Naive thymus-derived CD8-positive, alpha-beta T cell (primary cell): Measurements from ENCODE around the gene MLLT11. TPM values are rescaled to one million over a fixed set of nuclear protein-coding genes. Genes with fewer than 3 reads are reported as not detected.

Experiments used
- ATAC-seq, 2 donors: fragments of 150-1000 bp; cut with Tn5 transposase in 1 of 2; sonication (Bioruptor Pico), chemical (Tn5 transposase) in 1 of 2; 1 replicate in 1 of 2; 2 replicates in 1 of 2; pipeline ENCODE4 v1.10.0; 2021; ENCODE audit warnings: mild to moderate bottlenecking in 2 of 2, moderate library complexity in 2 of 2
- POLR2A ChIA-PET: fragments of 350-600 bp; sonication (Branson Sonifier 250); formaldehyde crosslinking; loops from one replicate; lab custom pipeline; 2021; ENCODE audit warnings: antibody characterized with exemption; lab: Charles Lee
- DNase-seq, 10 donors: peaks; one replicate each; pipeline versions ENCODE4 v3.0.0 to v3.0.0-alpha.2; 2020 to 2022
- H3K27ac Mint-ChIP-seq, 10 donors: one replicate each; pipeline ENCODE4 v1.8.0; 2020 to 2022; ENCODE audit warnings: mild to moderate bottlenecking in 10 of 10, mixed read lengths in 10 of 10, moderate library complexity in 4 of 10, inconsistent platforms in 1 of 10
- H3K27me3 Mint-ChIP-seq, 5 donors: one replicate each; pipeline ENCODE4 v1.8.0; 2021 to 2022; ENCODE audit warnings: mixed read lengths in 5 of 5
- H3K36me3 Mint-ChIP-seq, 3 donors: one replicate each; pipeline ENCODE4 v1.8.0; 2020 to 2022; ENCODE audit warnings: mixed read lengths in 3 of 3, mild to moderate bottlenecking in 2 of 3, inconsistent platforms in 1 of 3
- H3K4me1 Mint-ChIP-seq, 4 donors: one replicate each; pipeline ENCODE4 v1.8.0; 2021 to 2022; ENCODE audit warnings: mixed read lengths in 4 of 4
- H3K4me3 Mint-ChIP-seq, 10 donors: one replicate each; pipeline ENCODE4 v1.8.0; 2020 to 2022; ENCODE audit warnings: mild to moderate bottlenecking in 10 of 10, mixed read lengths in 10 of 10, moderate library complexity in 6 of 10, inconsistent platforms in 1 of 10
- H3K9me3 Mint-ChIP-seq, 9 donors: one replicate each; pipeline ENCODE4 v1.8.0; 2020 to 2022; ENCODE audit warnings: mixed read lengths in 9 of 9, mild to moderate bottlenecking in 3 of 9, inconsistent platforms in 1 of 9, moderate library complexity in 1 of 9
- polyA plus RNA-seq, 3 donors: library from polyadenylated mRNA; unstranded; fragments of 300-500 nt; fragmentation: Illumina TruSeq; gene quantifications; one replicate each; pipeline ENCODE4 v1.2.3, GENCODE V29; 2021
- total RNA-seq, 8 experiments: library from RNA in 2 of 8; stranded (reverse) in 2 of 8; gene quantifications; one replicate each; pipeline ENCODE4 v1.2.3 and lab custom pipeline; 2021 to 2026

The MLLT11 gene
- total and polyA plus RNA-seq, 5 experiments from 2014 or later, result 4.9 to 7.5 (median 6.7) TPM

DNA sequence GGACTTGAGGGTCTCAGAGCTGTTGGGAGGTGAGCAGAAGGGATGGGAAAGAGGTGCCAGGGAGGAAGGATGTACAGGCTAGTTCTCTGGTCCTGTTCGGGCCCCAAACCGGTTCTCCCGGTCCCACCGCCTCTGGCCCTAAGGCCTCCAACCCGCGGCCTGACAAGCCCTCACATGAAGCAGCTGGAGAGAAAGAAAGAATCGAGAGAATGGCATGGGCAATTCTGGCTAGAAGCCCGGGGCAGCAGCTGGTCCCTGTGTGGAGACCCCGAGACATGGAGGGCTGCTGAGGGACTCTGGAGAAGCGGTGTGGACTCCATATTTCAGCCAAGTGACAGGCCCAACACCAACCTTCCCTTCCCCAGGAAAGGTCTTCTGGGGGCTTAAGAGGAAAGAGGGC, 1.5 kb upstream of the MLLT11 start:
- H3K4me3 Mint-ChIP-seq, result peak overlapping the region; percentile 93 to 100 (median 98)
- POLR2A ChIA-PET, result interaction anchor here (0.7 to 10.8 kb wide), 16 partner anchors 12 to 1172 kb away, joined by 3 to 264 read pairs (median 7); partner anchors contain the start of genes C1orf56, GABPB2, MINDY1 and RPRD2
- no peaks in the 10 kb centered on the region for H3K9me3 Mint-ChIP-seq
- H3K4me1 Mint-ChIP-seq, result peaks cover 35 to 73% (median 57%) of the 10 kb centered on the region in 4 donors
- H3K27ac Mint-ChIP-seq, result peak overlapping the region; percentile 88 to 99 (median 96)
- no peak for ATAC-seq
- peaks cover 27 to 50% (median 41%) of the 10 kb centered on the region in 3 donors for H3K36me3 Mint-ChIP-seq
- peak in 2 of 10 donors; percentile 5 to 34 for DNase-seq
- H3K27me3 Mint-ChIP-seq, result no peaks in the 10 kb centered on the region

DNA sequence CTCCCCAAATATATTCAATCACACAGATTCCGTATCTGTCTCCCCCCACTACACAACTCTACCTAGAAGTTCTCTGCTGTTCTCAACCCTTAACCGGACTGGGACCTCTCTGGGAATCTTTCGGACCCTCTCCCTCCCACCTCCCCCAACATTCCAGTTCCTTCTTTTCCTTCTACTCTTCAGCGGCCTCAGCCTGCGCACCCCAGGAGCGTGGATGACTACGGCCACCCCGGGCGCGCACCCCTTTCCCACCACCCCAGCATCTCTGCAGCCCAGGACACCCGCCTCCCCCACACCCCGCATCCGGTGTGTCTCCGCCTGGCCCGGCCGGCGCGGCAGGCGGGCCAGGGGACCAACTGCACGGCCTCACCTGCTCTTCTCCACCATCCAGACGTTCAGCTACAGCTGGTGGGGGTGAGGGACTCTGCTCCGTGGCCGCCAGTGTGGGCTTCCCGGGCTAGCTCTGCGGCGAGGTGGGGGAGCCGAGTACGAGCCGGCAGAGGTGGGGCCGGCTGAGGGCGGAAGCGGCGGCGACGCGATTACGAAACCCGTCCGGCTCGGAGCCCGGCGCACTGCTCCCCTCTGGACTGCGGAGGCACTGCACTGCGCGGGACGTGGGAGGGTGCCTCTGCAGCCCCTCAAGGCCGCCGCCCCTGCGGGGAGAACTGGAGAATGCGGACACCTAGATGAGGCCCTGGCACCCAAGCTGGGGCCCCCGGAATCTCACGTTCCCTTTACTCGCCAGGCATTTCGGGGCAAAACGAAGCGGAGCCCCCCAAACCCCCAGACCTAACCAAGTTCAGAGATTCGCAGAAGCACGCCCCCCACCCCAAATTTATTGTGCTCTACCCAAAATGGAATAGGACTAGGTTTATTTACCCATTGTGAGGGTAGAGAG, 839 bp upstream of the MLLT11 start, which contains the start of gene CDC42SE1:
Gene CDC42SE1, minus strand, starts transcription at position 514 of the 898 bp plus-strand sequence. CDS start 3,892 bp downstream, outside the sequence.
- DNase-seq (peak; percentile 75 to 90 (median 82)), ATAC-seq (peak; percentile 77 to 84)
- Mint-ChIP-seq H3K4me1 (peaks cover 35 to 70% (median 52%) of the 10 kb centered on the region in 4 donors), H3K4me3 (peak within 1 kb of the TSS; percentile 93 to 100 (median 98)), H3K27ac (peak within 1 kb of the TSS; percentile 88 to 99 (median 96)), H3K27me3 (no peaks in the 10 kb centered on the region), H3K36me3 (peaks cover 27 to 43% (median 37%) of the 10 kb centered on the region in 3 donors), H3K9me3 (no peaks in the 10 kb centered on the region)
- POLR2A ChIA-PET, result interaction anchor here (0.6 to 10.8 kb wide), 17 partner anchors 11 to 1173 kb away, joined by 3 to 264 read pairs (median 7); partner anchors contain the start of genes C1orf56, GABPB2, MINDY1 and RPRD2

GRCh38 chr1:151060657-151061421, 642 bp downstream of the MLLT11 start:
- DNase-seq, result no peak
- peaks cover 23 to 31% (median 24%) of the 10 kb centered on the region in 3 donors for H3K36me3 Mint-ChIP-seq
- H3K4me3 Mint-ChIP-seq, result peak overlapping the region; percentile 93 to 100 (median 98)
- H3K27ac Mint-ChIP-seq, result peak overlapping the region; percentile 88 to 99 (median 96)
- H3K9me3 Mint-ChIP-seq, result no peaks in the 10 kb centered on the region
- peaks cover 31 to 60% (median 42%) of the 10 kb centered on the region in 4 donors for H3K4me1 Mint-ChIP-seq
- no peak for ATAC-seq
- H3K27me3 Mint-ChIP-seq, result no peaks in the 10 kb centered on the region
- POLR2A ChIA-PET, result interaction anchor here (0.7 to 10.8 kb wide), 8 partner anchors 9 to 97 kb away, joined by 3 to 264 read pairs (median 27); partner anchors contain the start of genes C1orf56, GABPB2, MINDY1 and TNFAIP8L2

- Mint-ChIP-seq H3K4me3 (peak overlapping the region in 1 of 10 donors; percentile 7), H3K4me1 (peaks cover 26 to 52% (median 35%) of the 10 kb centered on the region in 4 donors), H3K27ac (peak overlapping the region in 2 of 10 donors; percentile 2 to 99), H3K27me3 (no peaks in the 10 kb centered on the region), H3K9me3 (no peaks in the 10 kb centered on the region), H3K36me3 (peaks cover 18 to 26% (median 19%) of the 10 kb centered on the region in 3 donors)
- POLR2A ChIA-PET, result interaction anchor here (0.6 to 10.8 kb wide), 8 partner anchors 9 to 93 kb away, joined by 3 to 264 read pairs (median 4); partner anchors contain the start of genes C1orf56, CERS2 and GABPB2
- no peak for DNase-seq
- ATAC-seq, result no peak
These were observed 1.5 kb downstream of the MLLT11 start for GRCh38 chr1:151061704-151062103.

DNA sequence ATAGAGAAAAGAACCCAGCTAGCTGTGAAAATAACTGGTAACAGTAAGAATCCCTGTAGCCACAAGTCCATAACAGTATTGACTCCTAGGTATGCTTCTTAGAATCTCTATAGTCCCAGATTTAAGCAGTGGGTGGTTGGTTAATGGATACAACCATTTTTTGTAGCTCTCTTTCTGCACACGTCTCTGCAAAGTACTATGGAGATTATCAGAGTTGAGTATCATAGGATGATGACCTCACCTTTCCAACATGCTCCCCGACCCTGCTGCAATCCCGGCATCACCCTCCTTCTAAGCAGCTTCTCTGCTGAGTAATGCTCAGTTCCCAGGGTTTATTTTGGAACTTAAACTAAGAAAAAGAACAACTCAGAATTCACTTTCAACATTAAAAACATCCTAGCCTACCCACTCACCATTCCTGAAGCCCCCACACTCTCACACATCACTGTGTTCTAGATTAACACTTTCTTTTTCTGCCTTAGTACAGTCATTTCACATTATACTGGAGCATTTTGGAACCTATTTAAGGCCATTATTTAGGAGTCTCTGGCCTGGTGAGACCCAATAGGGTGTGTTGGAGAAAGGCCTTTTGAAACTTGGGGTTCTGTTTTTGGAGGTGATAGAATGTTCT, 2.7 kb downstream of the MLLT11 start:
- Mint-ChIP-seq H3K36me3 (peaks cover 8 to 14% (median 8%) of the 10 kb centered on the region in 3 donors), H3K4me1 (peaks cover 19 to 40% (median 30%) of the 10 kb centered on the region in 4 donors), H3K4me3 (no peak overlapping the region), H3K27ac (peak overlapping the region in 1 of 10 donors; percentile 22), H3K9me3 (no peaks in the 10 kb centered on the region), H3K27me3 (no peaks in the 10 kb centered on the region)
- POLR2A ChIA-PET, result interaction anchor here (0.7 to 10.8 kb wide), 4 partner anchors 7 to 58 kb away, joined by 4 to 264 read pairs (median 96); partner anchors contain the start of genes C1orf56 and GABPB2
- ATAC-seq (no peak), DNase-seq (no peak)

GRCh38 chr1:151065089-151065645, 5.0 kb downstream of the MLLT11 start:
- no peak for DNase-seq
- H3K4me1 Mint-ChIP-seq, result peaks cover 15 to 45% (median 34%) of the 10 kb centered on the region in 4 donors
- no peak overlapping the region for H3K4me3 Mint-ChIP-seq

GRCh38 chr1:151067185-151067584, 7.0 kb downstream of the MLLT11 start:
- ATAC-seq, result no peak
- POLR2A ChIA-PET, result interaction anchor here (0.6 to 9.1 kb wide), 3 partner anchors 9 to 132 kb away, joined by 3 to 186 read pairs (median 3); partner anchors contain the start of genes CDC42SE1 and MLLT11
- no peaks in the 10 kb centered on the region for H3K27me3 Mint-ChIP-seq

More at GRCh38 chr1:151065089-151065645, 5.0 kb downstream of the MLLT11 start:
- no peak for ATAC-seq
- Mint-ChIP-seq H3K36me3 (peaks cover 0 to 5% (median 0%) of the 10 kb centered on the region in 3 donors), H3K27me3 (no peaks in the 10 kb centered on the region), H3K27ac (peak overlapping the region in 3 of 10 donors; percentile 11 to 36 (median 16)), H3K9me3 (no peaks in the 10 kb centered on the region)
- POLR2A ChIA-PET, result interaction anchor here (0.6 to 2.6 kb wide), 6 partner anchors 11 to 108 kb away, joined by 3 to 16 read pairs (median 3); partner anchors contain the start of genes C1orf56 and TNFAIP8L2

GRCh38 chr1:151069103-151069486, 8.9 kb downstream of the MLLT11 start:
- H3K4me1 Mint-ChIP-seq, result peaks cover 16 to 44% (median 34%) of the 10 kb centered on the region in 4 donors
- peak overlapping the region; percentile 95 to 100 (median 100) for H3K4me3 Mint-ChIP-seq
- peak overlapping the region; percentile 79 to 100 (median 99) for H3K27ac Mint-ChIP-seq
- DNase-seq, result no peak
- peaks cover 0 to 17% (median 0%) of the 10 kb centered on the region in 3 donors for H3K36me3 Mint-ChIP-seq
- ATAC-seq, result no peak
- no peaks in the 10 kb centered on the region for H3K9me3 Mint-ChIP-seq
- H3K27me3 Mint-ChIP-seq, result no peaks in the 10 kb centered on the region
- POLR2A ChIA-PET, result interaction anchor here (1.5 to 9.1 kb wide), 4 partner anchors 10 to 705 kb away, joined by 3 to 186 read pairs (median 24); partner anchors contain the start of genes C1orf56, CDC42SE1, MLLT11 and RPRD2

More at GRCh38 chr1:151067185-151067584, 7.0 kb downstream of the MLLT11 start:
- Mint-ChIP-seq H3K9me3 (no peaks in the 10 kb centered on the region), H3K36me3 (peaks cover 0 to 5% (median 0%) of the 10 kb centered on the region in 3 donors), H3K4me1 (peaks cover 15 to 42% (median 30%) of the 10 kb centered on the region in 4 donors), H3K4me3 (no peak overlapping the region), H3K27ac (peak overlapping the region in 7 of 10 donors; percentile 5 to 79 (median 62))
- no peak for DNase-seq

GRCh38 chr1:151070474-151071276, 10.5 kb downstream of the MLLT11 start, which contains the start of gene GABPB2:
TSS of gene GABPB2 (plus strand) at chr1:151070761. CDS start at chr1:151088190, 17,429 bp downstream.
- POLR2A ChIA-PET, result interaction anchor here (0.6 to 9.1 kb wide), 19 partner anchors 12 to 707 kb away, joined by 3 to 186 read pairs (median 4); partner anchors contain the start of genes C1orf56, CDC42SE1, MLLT11 and PSMD4
- H3K27me3 Mint-ChIP-seq, result no peaks in the 10 kb centered on the region
- H3K4me1 Mint-ChIP-seq, result peaks cover 12 to 42% (median 31%) of the 10 kb centered on the region in 4 donors
- peak within 1 kb of the TSS; percentile 98 to 100 (median 100) for H3K27ac Mint-ChIP-seq
- no peaks in the 10 kb centered on the region for H3K9me3 Mint-ChIP-seq
- DNase-seq (peak; percentile 80 to 95 (median 86)), ATAC-seq (peak; percentile 82)
- peak within 1 kb of the TSS; percentile 95 to 100 (median 100) for H3K4me3 Mint-ChIP-seq
- H3K36me3 Mint-ChIP-seq, result peaks cover 0 to 30% (median 2%) of the 10 kb centered on the region in 3 donors

- H3K27ac Mint-ChIP-seq, result peak overlapping the region; percentile 18 to 100 (median 100)
- ATAC-seq, result no peak
- no peak for DNase-seq
- H3K9me3 Mint-ChIP-seq, result no peaks in the 10 kb centered on the region
- peaks cover 10 to 44% (median 33%) of the 10 kb centered on the region in 4 donors for H3K4me1 Mint-ChIP-seq
- peak overlapping the region; percentile 95 to 100 (median 100) for H3K4me3 Mint-ChIP-seq
- H3K36me3 Mint-ChIP-seq, result peaks cover 0 to 38% (median 2%) of the 10 kb centered on the region in 3 donors
- H3K27me3 Mint-ChIP-seq, result no peaks in the 10 kb centered on the region
- POLR2A ChIA-PET, result interaction anchor here (1.2 to 9.1 kb wide), 6 partner anchors 14 to 46 kb away, joined by 3 to 186 read pairs (median 9); partner anchors contain the start of genes C1orf56, CDC42SE1 and MLLT11
These were observed 12.0 kb downstream of the MLLT11 start for GRCh38 chr1:151072224-151072623.
